WERI-Rb-1 (cell line): ENCODE results near the gene SOX13.

Experiments
- DNase-seq: peaks from one replicate; pipeline ENCODE4 v3.0.0-alpha.2; 2020
- H3K27ac ChIP-seq: fragments of 250-450 bp; sonication (Bioruptor Pico); 2 replicates; pipeline ENCODE4 v1.5.1; 2020; ENCODE audit warnings: mild to moderate bottlenecking, moderate library complexity
- H3K27me3 ChIP-seq: fragments of 250-450 bp; sonication (Bioruptor Pico); 2 replicates; pipeline ENCODE4 v1.5.1; 2021; ENCODE audit warnings: mild to moderate bottlenecking, low read depth, moderate library complexity; ENCODE audit not compliant: insufficient read depth, severe bottlenecking
- H3K36me3 ChIP-seq: fragments of 250-450 bp; sonication (Bioruptor Pico); 2 replicates; pipeline ENCODE4 v1.5.1; 2020; ENCODE audit warnings: mild to moderate bottlenecking, moderate library complexity
- H3K4me3 ChIP-seq: 2 replicates; pipeline ENCODE4 v1.5.1; 2011; ENCODE audit warnings: low read depth, mild to moderate bottlenecking, control low read depth, low read length
- H3K9me3 ChIP-seq: fragments of 250-450 bp; sonication (Bioruptor Pico); 2 replicates; pipeline ENCODE4 v1.5.1; 2021; ENCODE audit warnings: mild to moderate bottlenecking, moderate library complexity; ENCODE audit not compliant: severe bottlenecking
- TF ChIP-seq, protein P1 (sequence below): IDR thresholded peaks from 2 replicates; pipeline ENCODE4 v1.5.1; 2011; ENCODE audit warnings: low read depth, mild to moderate bottlenecking, control low read depth, inconsistent platforms, low read length

The SOX13 gene

DNA sequence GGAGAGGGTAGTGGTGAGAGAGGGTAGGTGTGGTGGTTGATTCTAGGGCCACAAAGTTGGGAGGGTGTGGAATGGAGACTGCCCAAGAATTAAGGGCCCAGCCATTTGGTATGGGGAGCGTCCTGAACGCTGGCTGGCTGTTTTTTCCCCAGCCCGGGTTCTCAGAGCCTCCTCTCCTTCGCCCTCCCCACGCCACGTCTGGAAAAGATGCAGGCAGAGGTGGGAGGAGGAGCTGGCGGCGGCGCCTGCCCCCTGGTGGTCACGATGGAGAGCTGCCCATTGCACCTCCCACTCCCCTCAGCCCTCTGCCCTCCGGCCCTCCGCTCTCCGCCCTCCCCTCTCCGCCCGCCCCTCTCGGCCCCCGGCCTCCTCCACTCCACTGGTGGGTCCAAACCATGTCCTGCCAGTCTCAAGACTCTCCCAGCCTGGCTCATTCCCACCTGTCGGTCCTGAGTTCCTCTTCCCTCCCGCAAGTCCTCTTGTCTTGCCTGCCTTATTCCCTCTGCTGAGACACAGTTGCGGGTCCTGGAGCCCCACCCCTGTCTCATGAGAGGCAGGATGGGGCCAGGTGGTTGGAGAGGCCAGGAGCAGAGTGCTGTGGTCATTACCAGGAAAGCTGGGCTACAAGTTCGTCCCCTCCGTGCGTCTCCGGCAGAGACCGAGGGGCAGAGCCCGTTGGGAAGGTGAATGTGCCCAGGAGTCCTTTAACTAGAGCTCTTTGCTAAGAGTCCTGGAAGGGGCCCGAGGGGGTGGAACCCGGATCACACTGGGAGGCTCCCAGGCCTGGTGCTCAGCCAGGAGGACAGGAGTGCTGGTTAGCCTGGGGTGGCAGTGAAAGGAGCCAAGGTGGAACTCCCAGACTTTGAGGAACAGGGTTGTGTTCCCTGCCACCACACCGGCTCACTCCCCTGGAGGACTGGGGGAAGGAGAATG is 56.3 kb downstream of the SOX13 start:
- peak overlapping the region; percentile 66 for H3K27ac ChIP-seq
- peaks cover 17% of the 10 kb centered on the region for H3K36me3 ChIP-seq
- H3K27me3 ChIP-seq: no peaks in the 10 kb centered on the region
- TF ChIP-seq, protein P1, sequence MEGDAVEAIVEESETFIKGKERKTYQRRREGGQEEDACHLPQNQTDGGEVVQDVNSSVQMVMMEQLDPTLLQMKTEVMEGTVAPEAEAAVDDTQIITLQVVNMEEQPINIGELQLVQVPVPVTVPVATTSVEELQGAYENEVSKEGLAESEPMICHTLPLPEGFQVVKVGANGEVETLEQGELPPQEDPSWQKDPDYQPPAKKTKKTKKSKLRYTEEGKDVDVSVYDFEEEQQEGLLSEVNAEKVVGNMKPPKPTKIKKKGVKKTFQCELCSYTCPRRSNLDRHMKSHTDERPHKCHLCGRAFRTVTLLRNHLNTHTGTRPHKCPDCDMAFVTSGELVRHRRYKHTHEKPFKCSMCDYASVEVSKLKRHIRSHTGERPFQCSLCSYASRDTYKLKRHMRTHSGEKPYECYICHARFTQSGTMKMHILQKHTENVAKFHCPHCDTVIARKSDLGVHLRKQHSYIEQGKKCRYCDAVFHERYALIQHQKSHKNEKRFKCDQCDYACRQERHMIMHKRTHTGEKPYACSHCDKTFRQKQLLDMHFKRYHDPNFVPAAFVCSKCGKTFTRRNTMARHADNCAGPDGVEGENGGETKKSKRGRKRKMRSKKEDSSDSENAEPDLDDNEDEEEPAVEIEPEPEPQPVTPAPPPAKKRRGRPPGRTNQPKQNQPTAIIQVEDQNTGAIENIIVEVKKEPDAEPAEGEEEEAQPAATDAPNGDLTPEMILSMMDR: peak; percentile 100
- H3K4me3 ChIP-seq: peak overlapping the region; percentile 69
- DNase-seq: peak; percentile 95
- no peaks in the 10 kb centered on the region for H3K9me3 ChIP-seq

DNA sequence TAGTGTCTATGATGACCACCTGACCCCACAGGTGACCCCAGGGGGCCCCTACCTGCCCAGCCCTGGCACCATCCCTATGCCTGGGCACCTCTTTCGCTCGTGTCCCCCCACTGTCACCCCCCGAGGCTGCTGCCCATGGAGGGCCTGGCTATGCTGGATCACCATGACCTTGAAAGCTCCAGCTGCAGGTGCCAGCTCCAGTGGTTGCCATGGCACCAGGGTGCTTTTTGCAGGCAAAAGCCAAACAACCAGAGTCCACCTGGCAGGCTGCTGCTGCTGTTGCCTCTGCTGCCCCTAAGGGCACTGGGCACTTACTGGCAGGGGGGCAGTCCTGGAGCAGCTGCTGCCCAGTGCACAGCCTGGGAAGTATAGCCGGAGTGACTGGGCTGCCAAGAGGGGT is 57.3 kb downstream of the SOX13 start:
- Histone ChIP-seq H3K36me3 (peaks cover 27% of the 10 kb centered on the region), H3K4me3 (no peak overlapping the region), H3K9me3 (no peaks in the 10 kb centered on the region), H3K27me3 (no peaks in the 10 kb centered on the region), H3K27ac (no peak overlapping the region)
- no peak for DNase-seq
- TF ChIP-seq, protein P1: no peak

DNA sequence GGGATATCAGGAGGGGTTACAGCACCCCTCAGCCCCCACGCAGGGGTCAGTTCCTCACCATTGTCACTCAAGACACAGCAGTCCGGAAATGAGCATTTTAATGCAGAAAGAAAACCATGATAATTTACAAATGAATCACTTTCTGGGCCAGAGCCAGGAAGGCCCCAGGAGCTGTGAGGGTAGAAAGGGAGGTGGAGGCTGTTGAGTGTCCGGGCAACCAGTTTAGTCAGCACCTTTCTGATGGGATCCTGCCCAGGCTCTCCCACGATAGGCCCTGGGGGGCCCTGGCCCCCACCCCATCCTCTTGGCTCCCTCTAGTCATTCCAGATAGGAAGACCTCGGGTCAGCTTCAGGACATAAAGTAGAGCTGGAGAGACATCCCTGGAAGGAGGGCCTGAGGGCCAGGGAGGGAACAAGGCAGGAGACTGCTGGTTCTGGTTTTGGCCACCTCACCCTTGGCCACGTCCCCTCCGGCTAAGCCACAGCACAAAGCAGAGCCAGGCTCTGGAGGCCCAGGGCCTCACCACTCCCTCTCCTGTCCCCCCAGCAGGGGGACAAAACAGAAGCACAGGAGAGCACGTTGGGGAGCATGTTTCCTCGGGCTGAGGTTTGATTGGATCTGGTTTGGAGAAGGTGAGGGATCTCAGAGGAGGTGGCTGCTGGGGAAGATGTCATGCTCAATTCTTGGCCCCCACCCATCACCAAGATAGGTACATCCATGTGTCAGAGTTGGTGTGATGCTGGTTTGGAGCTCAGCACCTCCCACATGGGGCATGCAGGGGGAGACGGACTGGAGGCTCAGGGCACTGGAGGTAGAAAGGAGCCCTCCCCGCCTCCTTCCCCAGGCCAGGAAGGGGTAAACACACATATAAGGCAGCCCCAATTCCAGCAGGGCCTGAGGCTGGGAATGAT is 58.3 kb downstream of the SOX13 start:
- Histone ChIP-seq H3K27me3 (no peaks in the 10 kb centered on the region), H3K36me3 (peaks cover 37% of the 10 kb centered on the region), H3K27ac (no peak overlapping the region), H3K9me3 (no peaks in the 10 kb centered on the region), H3K4me3 (no peak overlapping the region)
- TF ChIP-seq, protein P1: peak; percentile 26; the same call in 1 of the 2 replicates
- no peak for DNase-seq

DNA sequence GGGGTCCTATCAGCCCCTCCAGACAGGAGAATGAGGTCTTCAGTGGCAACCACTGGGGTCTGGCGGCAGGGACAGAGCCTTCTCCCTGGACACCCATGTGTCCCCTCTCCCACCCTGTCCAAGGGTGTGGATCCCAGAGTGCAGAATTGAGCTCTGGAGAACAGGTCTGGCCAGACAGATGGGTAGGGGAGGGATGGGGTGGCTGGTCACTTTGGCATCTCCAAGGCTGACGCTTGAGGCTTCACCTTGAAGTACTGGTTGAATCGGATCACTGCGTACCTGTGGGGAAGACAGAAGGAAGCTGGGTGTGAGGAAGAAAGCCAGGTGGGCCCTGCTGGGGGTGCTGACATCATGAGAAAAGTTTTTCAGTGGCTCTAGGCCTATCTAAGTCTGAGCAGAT is 59.1 kb downstream of the SOX13 start:
- Histone ChIP-seq H3K27me3 (no peaks in the 10 kb centered on the region), H3K9me3 (no peaks in the 10 kb centered on the region), H3K27ac (no peak overlapping the region), H3K36me3 (peaks cover 41% of the 10 kb centered on the region), H3K4me3 (no peak overlapping the region)
- DNase-seq: no peak
- TF ChIP-seq, protein P1: no peak

DNA sequence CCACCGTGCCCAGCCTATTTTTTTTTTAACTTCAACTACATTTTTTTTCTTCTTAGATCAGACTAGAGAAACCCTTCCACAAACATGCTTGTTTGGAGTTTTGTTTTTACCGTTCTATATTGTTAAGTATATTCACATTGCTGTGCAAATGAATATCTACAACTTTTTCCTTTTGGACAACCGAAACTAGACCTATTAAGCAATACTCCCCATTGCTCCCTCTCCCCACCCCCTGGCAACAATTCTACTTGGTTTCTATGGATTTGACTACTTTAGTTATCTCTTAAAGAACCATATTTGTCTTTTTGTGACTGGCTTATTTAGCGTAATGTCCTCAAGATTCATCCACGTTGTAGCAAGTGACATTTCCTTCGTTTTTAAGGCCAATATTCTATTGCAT is 59.8 kb downstream of the SOX13 start:
- Histone ChIP-seq H3K9me3 (no peaks in the 10 kb centered on the region), H3K4me3 (no peak overlapping the region), H3K36me3 (peaks cover 48% of the 10 kb centered on the region), H3K27ac (no peak overlapping the region), H3K27me3 (no peaks in the 10 kb centered on the region)
- DNase-seq: no peak
- TF ChIP-seq, protein P1: no peak
